KMS-11 (cell line): Measurements from ENCODE around the gene ZC3H14.

Experiments used
- H2AFZ ChIP-seq: fragments of 200-600 bp; sonication (generic); 2 replicates; pipeline ENCODE4 v1.6.1; 2016; ENCODE audit warnings: antibody characterized with exemption, mixed run types, low read depth
- H3K27ac ChIP-seq: fragments of 200-600 bp; sonication (generic); 2 replicates; pipeline ENCODE4 v1.6.1; 2016; ENCODE audit warnings: mild to moderate bottlenecking, mixed run types
- H3K27me3 ChIP-seq: fragments of 200-600 bp; sonication (generic); 2 replicates; pipeline ENCODE4 v1.6.1; 2017; ENCODE audit warnings: mild to moderate bottlenecking, low read depth, mixed run types, moderate library complexity; ENCODE audit not compliant: insufficient read depth
- H3K36me3 ChIP-seq: fragments of 200-600 bp; sonication (generic); 2 replicates; pipeline ENCODE4 v1.6.1; 2017; ENCODE audit warnings: mild to moderate bottlenecking, mixed run types; ENCODE audit not compliant: insufficient read depth
- H3K4me1 ChIP-seq: fragments of 200-600 bp; sonication (generic); 2 replicates; pipeline ENCODE4 v1.6.1; 2016; ENCODE audit warnings: mild to moderate bottlenecking, low read depth, mixed run types; ENCODE audit not compliant: poor library complexity, severe bottlenecking
- H3K4me2 ChIP-seq: fragments of 200-600 bp; sonication (generic); 2 replicates; pipeline ENCODE4 v1.7.0; 2016; ENCODE audit warnings: mild to moderate bottlenecking, mixed run types
- H3K4me3 ChIP-seq: fragments of 200-600 bp; sonication (generic); IDR thresholded peaks from 2 replicates; pipeline ENCODE4 v1.6.1; 2017; ENCODE audit warnings: low read depth, low read length, mixed read lengths; ENCODE audit not compliant: insufficient read depth
- H3K79me2 ChIP-seq: fragments of 200-600 bp; sonication (generic); 2 replicates; pipeline ENCODE4 v1.6.1; 2016; ENCODE audit warnings: low read depth, mixed run types; ENCODE audit not compliant: insufficient read depth
- H3K9ac ChIP-seq: fragments of 200-600 bp; sonication (generic); 2 replicates; pipeline ENCODE4 v1.6.1; 2016; ENCODE audit warnings: mild to moderate bottlenecking, mixed run types
- H4K20me1 ChIP-seq: fragments of 200-600 bp; sonication (generic); 2 replicates; pipeline ENCODE4 v1.6.1; 2016; ENCODE audit warnings: mild to moderate bottlenecking, mixed run types; ENCODE audit not compliant: insufficient read depth
- TF ChIP-seq, protein P1 (sequence below): fragments of 200-600 bp; sonication (generic); conservative IDR thresholded peaks from 2 replicates; pipeline ENCODE4 v1.6.1; 2017; ENCODE audit warnings: low read depth, mild to moderate bottlenecking, antibody characterized with exemption, low read length, moderate library complexity, mixed read lengths

The ZC3H14 gene

DNA sequence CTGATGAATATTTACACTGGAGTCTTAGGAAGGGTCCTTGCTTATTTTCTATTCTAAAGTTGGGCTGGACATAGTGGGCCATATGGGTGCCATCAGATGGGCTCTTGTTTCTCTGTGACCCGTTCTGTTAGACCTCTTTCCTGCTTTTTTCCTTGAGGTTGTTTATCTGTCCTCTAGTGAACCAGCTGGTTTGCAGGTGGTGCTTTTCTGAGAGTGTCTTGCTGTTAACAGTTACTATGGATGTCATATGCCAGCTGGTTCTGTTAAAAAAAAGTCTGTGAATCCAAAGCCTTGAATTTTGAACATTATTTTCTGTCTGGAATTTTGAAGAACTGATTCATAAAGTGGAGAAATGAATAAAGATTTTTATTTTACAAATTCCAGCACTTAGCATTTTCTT is 29.2 kb downstream of the ZC3H14 start:
- H3K79me2 ChIP-seq: no peaks in the 10 kb centered on the region
- H3K4me1 ChIP-seq: no peaks in the 10 kb centered on the region
- H3K36me3 ChIP-seq: no peaks in the 10 kb centered on the region
- no peak overlapping the region for H3K27ac ChIP-seq
- H3K9ac ChIP-seq: no peak overlapping the region
- no peak overlapping the region for H2AFZ ChIP-seq
- H3K27me3 ChIP-seq: no peaks in the 10 kb centered on the region
- TF ChIP-seq, protein P1, sequence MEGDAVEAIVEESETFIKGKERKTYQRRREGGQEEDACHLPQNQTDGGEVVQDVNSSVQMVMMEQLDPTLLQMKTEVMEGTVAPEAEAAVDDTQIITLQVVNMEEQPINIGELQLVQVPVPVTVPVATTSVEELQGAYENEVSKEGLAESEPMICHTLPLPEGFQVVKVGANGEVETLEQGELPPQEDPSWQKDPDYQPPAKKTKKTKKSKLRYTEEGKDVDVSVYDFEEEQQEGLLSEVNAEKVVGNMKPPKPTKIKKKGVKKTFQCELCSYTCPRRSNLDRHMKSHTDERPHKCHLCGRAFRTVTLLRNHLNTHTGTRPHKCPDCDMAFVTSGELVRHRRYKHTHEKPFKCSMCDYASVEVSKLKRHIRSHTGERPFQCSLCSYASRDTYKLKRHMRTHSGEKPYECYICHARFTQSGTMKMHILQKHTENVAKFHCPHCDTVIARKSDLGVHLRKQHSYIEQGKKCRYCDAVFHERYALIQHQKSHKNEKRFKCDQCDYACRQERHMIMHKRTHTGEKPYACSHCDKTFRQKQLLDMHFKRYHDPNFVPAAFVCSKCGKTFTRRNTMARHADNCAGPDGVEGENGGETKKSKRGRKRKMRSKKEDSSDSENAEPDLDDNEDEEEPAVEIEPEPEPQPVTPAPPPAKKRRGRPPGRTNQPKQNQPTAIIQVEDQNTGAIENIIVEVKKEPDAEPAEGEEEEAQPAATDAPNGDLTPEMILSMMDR: no peak
- no peaks in the 10 kb centered on the region for H4K20me1 ChIP-seq
- no peak overlapping the region for H3K4me2 ChIP-seq
- no peak overlapping the region for H3K4me3 ChIP-seq

DNA sequence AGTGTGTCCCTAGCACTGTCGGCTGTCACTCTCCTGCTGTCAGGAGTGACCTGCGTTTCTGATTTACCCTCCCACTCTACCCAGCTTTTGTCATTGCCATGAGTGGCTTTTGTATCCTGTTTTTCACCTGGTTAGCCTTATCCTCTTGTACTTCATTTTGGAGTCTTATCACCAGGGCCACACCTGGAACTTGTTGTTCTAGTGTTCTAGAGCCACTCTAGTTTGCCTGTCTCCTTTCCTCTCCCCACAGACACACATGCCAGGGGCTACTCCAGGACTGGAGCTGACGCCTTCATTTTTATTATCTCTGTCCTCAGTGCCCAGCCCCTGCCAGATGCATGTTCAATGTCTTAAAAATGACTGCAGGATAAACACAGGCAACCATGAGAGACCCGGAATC is 34.2 kb downstream of the ZC3H14 start:
- Histone ChIP-seq H3K9ac (no peak overlapping the region), H3K4me3 (no peak overlapping the region), H3K4me1 (no peaks in the 10 kb centered on the region), H2AFZ (no peak overlapping the region), H3K27me3 (no peaks in the 10 kb centered on the region), H3K4me2 (no peak overlapping the region), H3K36me3 (no peaks in the 10 kb centered on the region), H3K27ac (no peak overlapping the region), H4K20me1 (no peaks in the 10 kb centered on the region), H3K79me2 (no peaks in the 10 kb centered on the region)
- TF ChIP-seq, protein P1: no peak

DNA sequence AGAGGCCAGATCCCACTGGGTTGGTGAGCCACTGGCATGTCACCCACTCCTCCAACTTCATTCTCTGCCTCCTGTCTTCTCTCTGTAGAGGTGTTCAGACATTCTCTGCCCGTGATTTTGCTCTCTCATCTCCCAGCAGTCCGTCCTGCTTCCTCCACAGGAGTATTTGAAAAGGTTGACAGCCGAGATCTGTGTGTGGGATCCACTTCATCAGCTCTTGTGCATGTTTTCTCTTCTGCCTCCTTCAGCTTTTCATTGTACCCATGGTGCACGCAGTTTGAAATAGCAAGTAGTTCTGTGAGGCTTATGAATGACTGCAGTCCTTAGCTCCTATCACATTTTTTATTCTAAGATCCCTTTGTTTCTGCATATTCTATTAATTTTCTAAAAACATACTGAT is 34.8 kb downstream of the ZC3H14 start:
- Histone ChIP-seq H3K4me2 (no peak overlapping the region), H3K9ac (no peak overlapping the region), H2AFZ (no peak overlapping the region), H3K4me1 (no peaks in the 10 kb centered on the region), H4K20me1 (no peaks in the 10 kb centered on the region), H3K4me3 (no peak overlapping the region), H3K27ac (no peak overlapping the region), H3K79me2 (no peaks in the 10 kb centered on the region), H3K27me3 (no peaks in the 10 kb centered on the region), H3K36me3 (no peaks in the 10 kb centered on the region)
- TF ChIP-seq, protein P1: no peak

GRCh38 chr14:88598097-88598675 is 35.3 kb downstream of the ZC3H14 start:
- H4K20me1 ChIP-seq: no peaks in the 10 kb centered on the region
- H3K4me3 ChIP-seq: no peak overlapping the region
- H3K4me2 ChIP-seq: no peak overlapping the region
- H2AFZ ChIP-seq: no peak overlapping the region
- TF ChIP-seq, protein P1: no peak
- no peaks in the 10 kb centered on the region for H3K36me3 ChIP-seq
- H3K4me1 ChIP-seq: no peaks in the 10 kb centered on the region
- no peak overlapping the region for H3K9ac ChIP-seq
- H3K27ac ChIP-seq: no peak overlapping the region
- H3K79me2 ChIP-seq: no peaks in the 10 kb centered on the region
- no peaks in the 10 kb centered on the region for H3K27me3 ChIP-seq
